Ovary (tissue), 3 donors: ENCODE measurements around the gene ETV6.

ENCODE experiments used
- EP300 ChIP-seq: sonication (generic); formaldehyde crosslinking; IDR thresholded peaks from one replicate; pipeline ENCODE4 v1.6.1; 2017; ENCODE audit warnings: antibody characterized with exemption
- POLR2A ChIP-seq: fragments of 450-650 bp; IDR thresholded peaks from one replicate; pipeline ENCODE4 v1.6.1; 2017; ENCODE audit warnings: antibody characterized with exemption, mild to moderate bottlenecking, moderate library complexity
- TF ChIP-seq, protein P1 (sequence below), 3 donors: fragments of 450-650 bp in 2 of 3; fragments of 200-600 bp in 1 of 3; IDR thresholded peaks; one replicate each; pipeline versions ENCODE4 v1.5.1 to v1.8.0; 2016 to 2022; ENCODE audit warnings: antibody characterized with exemption in 3 of 3, mild to moderate bottlenecking in 1 of 3
- donor health status: DM: no; HTN: no; CAD: no.

DNA sequence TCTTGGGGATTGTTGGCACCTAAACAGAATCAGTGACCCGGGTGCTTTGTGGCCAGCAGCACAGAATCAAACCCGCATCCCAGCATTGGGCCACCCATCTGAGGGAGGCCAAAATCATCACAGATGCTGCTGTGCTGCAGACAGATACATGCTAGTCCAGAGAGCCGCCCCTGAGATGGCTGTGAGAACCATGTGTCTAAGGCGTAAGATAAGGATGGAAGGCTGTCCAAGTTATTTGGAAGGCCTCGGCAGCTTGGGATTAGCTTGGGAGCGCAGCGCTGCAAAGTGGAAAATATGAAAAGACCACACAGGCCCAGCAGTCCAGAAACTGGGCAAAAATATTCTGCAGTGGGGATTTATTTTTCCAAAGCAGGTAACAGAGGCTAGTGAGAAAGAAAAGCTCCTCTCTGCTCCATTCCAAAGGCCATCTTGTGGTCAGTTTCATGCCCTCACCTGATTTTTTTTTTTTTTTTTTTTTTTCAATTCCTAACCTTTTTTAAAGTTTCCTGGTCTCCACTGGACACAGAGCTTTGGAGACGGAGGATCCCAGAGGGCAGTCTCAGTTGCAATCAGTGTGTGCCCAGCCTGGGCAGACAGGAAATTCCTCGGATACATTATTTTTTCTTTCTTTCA, 242.4 kb downstream of the ETV6 start:
- TF ChIP-seq, protein P1, sequence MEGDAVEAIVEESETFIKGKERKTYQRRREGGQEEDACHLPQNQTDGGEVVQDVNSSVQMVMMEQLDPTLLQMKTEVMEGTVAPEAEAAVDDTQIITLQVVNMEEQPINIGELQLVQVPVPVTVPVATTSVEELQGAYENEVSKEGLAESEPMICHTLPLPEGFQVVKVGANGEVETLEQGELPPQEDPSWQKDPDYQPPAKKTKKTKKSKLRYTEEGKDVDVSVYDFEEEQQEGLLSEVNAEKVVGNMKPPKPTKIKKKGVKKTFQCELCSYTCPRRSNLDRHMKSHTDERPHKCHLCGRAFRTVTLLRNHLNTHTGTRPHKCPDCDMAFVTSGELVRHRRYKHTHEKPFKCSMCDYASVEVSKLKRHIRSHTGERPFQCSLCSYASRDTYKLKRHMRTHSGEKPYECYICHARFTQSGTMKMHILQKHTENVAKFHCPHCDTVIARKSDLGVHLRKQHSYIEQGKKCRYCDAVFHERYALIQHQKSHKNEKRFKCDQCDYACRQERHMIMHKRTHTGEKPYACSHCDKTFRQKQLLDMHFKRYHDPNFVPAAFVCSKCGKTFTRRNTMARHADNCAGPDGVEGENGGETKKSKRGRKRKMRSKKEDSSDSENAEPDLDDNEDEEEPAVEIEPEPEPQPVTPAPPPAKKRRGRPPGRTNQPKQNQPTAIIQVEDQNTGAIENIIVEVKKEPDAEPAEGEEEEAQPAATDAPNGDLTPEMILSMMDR (IDR thresholded peaks at IDR 0.05), result no peak
- no peak for TF ChIP-seq EP300
- TF ChIP-seq POLR2A, result no peak
